ENCODE data around the gene GABRR3.

The GABRR3 gene

DNA sequence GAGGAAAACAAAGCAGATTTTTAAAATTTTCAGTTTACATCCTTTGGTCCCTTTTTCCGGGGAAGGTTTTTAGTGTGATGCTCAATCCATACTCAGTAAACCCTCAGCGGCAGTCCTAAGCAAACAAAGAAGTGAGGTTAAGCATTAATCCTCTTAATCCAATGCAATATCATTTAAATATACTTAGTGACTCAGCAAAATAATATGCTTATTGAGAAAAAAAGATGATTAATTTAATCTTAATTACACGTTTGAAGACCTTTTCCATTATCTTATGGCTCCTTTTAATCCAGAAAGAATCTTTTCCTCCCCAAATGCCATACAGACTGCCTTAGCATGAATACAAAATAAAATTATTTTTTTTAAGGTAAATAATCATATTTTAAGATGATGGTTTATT lies at the start of gene GABRR3:
TSS of gene GABRR3 (minus strand) at position 108 of the 400 bp plus-strand sequence. CDS start 328 bp downstream, outside the sequence.
- in situ Hi-C loops (cut with MboI; ENCODE audit: low sequenced_read_pairs): loop anchor here (25.0 kb wide), 1 partner anchor 777 kb away; no protein-coding TSS in a partner anchor

- in situ Hi-C loops (cut with MboI; ENCODE audit: low sequenced_read_pairs): no loop called here
These were observed 38.4 kb upstream of the GABRR3 start for GRCh38 chr3:98073486-98073885.

DNA sequence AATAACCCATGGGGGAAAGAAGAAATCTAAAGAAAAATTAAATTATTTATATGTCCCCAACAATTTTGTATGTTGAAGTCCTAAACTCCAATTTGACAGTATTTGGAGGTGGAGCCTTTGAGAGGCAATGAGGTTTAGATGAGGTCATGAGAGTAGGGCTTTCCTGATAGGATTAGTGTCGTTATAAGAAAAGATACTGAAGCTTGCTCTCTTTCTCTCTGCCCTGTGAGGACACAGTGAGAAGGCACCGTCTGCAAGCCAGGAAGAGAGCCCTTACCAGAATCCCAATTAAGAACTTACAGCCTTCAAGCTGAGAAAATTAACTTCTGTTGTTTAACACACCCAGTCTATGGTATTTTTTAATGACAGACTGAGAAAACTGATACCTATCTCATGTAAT lies 35.7 kb upstream of the GABRR3 start:
- in situ Hi-C loops (cut with MboI; ENCODE audit: low sequenced_read_pairs): no loop called here

- in situ Hi-C loops (cut with MboI; ENCODE audit: low sequenced_read_pairs): no loop called here
These were observed 33.7 kb upstream of the GABRR3 start for GRCh38 chr3:98068824-98069223.

DNA sequence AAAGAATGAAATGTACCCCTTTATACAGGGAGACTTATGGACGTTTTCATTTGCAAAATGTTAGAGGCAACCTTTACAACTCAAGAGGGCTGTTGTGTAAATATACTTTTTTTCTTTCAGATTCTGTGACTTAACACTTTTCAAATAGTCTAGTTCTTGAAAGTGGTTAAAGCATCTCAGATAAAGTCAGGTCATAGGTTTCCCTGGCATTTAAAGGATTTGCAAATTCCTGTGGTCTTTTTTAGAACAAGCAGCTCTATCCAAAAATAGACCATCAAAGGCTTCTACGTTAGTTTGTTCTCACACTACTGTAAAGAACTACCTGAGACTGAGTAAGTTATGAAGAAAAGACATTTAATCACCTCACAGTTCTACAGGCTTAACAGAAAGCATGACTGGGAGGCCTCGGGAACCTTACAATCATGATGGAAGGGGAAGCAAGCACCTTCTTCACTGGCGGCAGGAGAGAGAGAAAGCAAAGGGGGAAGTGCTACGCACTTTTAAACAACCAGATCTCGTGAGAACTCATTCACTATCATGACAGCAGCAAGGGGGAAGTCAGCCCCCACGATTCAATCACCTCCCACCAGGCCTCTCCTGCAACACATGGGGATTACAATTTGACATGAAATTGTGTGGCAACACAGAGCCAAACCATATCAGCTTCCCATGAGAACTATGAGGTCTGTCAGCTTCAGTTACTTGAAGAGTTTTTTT lies 23.3 kb upstream of the GABRR3 start:
- in situ Hi-C loops (cut with MboI; ENCODE audit: low sequenced_read_pairs): no loop called here

DNA sequence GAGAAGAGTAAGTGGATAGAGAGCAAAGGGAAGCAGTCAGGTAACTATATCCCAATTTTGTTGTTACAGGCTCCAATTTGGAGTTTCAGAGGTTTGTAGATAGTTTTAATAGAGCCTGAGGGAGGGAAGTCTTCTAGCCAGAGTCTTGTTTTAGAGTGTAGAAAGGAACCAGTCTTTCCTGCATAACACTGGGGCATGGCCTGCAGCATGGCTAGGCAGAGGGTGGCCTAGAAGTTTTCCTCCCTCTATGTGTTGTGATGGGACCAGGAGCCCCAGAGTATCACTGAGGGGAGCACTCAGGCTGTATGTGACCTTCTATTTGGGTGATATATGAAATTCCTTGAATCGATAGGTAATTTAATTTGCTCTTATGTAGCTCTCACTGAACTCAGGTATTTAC lies 22.5 kb upstream of the GABRR3 start:
- in situ Hi-C loops (cut with MboI; ENCODE audit: low sequenced_read_pairs): no loop called here

- in situ Hi-C loops (cut with MboI; ENCODE audit: low sequenced_read_pairs): no loop called here
These were observed 20.9 kb upstream of the GABRR3 start for GRCh38 chr3:98056035-98056434.

GRCh38 chr3:98049271-98049670 lies 14.2 kb upstream of the GABRR3 start:
- in situ Hi-C loops (cut with MboI; ENCODE audit: low sequenced_read_pairs): loop anchor here (10.0 to 25.0 kb wide), 2 partner anchors 276 to 763 kb away; no protein-coding TSS in a partner anchor

DNA sequence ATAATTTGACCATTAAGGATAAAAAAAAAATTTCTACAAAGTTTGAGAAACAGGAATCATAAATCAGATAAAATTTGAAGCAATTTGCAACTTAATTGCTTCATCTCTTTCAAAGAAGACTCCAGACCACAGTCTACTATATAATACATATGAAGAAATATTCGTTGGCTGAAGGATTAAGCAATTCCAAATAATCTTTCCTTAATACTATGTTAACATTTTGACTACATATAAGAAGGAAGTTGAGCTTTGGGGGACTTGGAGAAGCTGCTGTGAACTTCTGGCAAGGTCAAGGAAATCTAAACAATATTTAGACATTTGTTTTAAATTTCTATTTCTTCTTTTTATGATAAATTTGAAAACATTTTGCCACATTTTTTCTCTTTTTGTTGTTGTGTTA lies 13.5 kb upstream of the GABRR3 start:
- in situ Hi-C loops (cut with MboI; ENCODE audit: low sequenced_read_pairs): loop anchor here (10.0 to 25.0 kb wide), 2 partner anchors 276 to 764 kb away; no protein-coding TSS in a partner anchor

GRCh38 chr3:98041350-98041749 lies 6.2 kb upstream of the GABRR3 start:
- in situ Hi-C loops (cut with MboI; ENCODE audit: low sequenced_read_pairs): loop anchor here (10.0 to 25.0 kb wide), 2 partner anchors 283 to 771 kb away; no protein-coding TSS in a partner anchor

GRCh38 chr3:98039322-98040024 lies 4.4 kb upstream of the GABRR3 start:
- in situ Hi-C loops (cut with MboI; ENCODE audit: low sequenced_read_pairs): loop anchor here (10.0 to 25.0 kb wide), 2 partner anchors 285 to 773 kb away; no protein-coding TSS in a partner anchor

DNA sequence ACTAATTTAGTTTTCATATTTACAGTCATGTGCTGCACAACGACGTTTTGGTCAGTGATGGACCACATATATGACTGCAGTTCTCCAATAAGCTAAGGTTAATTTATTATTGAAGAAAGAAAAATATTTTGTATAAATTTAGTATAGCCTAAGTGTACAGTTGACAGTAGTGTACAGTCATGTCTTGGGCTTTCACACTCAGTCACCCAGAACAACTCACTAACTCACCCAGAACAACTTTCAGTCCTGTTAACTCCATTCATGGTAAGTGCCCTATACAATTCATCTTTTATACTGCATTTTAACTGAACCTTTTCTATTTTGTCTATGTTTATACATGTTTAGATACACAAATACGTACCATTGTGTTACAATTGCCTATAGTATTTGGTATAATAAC lies 3.8 kb upstream of the GABRR3 start:
- in situ Hi-C loops (cut with MboI; ENCODE audit: low sequenced_read_pairs): loop anchor here (25.0 kb wide), 1 partner anchor 773 kb away; no protein-coding TSS in a partner anchor

- in situ Hi-C loops (cut with MboI; ENCODE audit: low sequenced_read_pairs): loop anchor here (25.0 kb wide), 1 partner anchor 774 kb away; no protein-coding TSS in a partner anchor
These were observed 3.2 kb upstream of the GABRR3 start for GRCh38 chr3:98038286-98038685.

- in situ Hi-C loops (cut with MboI; ENCODE audit: low sequenced_read_pairs): loop anchor here (25.0 kb wide), 1 partner anchor 778 kb away; no protein-coding TSS in a partner anchor
These were observed 629 bp downstream of the GABRR3 start for GRCh38 chr3:98034486-98034885.

GRCh38 chr3:98034036-98034435 lies 1.1 kb downstream of the GABRR3 start:
- in situ Hi-C loops (cut with MboI; ENCODE audit: low sequenced_read_pairs): loop anchor here (25.0 kb wide), 1 partner anchor 778 kb away; no protein-coding TSS in a partner anchor

GRCh38 chr3:98032904-98033303 lies 2.2 kb downstream of the GABRR3 start:
- in situ Hi-C loops (cut with MboI; ENCODE audit: low sequenced_read_pairs): loop anchor here (25.0 kb wide), 1 partner anchor 779 kb away; no protein-coding TSS in a partner anchor

DNA sequence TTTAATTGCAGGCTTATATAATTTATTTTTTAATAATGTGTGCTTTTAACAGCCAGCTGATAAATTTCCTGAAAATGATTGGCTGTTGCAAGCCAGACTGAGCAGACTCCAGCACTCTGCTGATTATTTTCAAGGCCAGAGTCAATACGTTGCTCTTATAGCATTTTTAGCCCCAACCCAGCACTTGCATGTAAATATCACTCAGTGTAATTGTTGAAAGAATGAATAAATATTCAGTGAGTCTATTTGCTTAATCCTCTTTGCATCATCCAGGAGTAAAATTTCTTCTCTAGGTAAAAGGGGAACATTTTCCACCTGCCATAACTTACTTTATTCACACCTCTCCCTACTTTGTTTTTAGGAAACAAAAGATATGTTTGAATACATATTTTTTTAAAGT lies 2.9 kb downstream of the GABRR3 start:
- in situ Hi-C loops (cut with MboI; ENCODE audit: low sequenced_read_pairs): loop anchor here (25.0 kb wide), 1 partner anchor 780 kb away; no protein-coding TSS in a partner anchor

DNA sequence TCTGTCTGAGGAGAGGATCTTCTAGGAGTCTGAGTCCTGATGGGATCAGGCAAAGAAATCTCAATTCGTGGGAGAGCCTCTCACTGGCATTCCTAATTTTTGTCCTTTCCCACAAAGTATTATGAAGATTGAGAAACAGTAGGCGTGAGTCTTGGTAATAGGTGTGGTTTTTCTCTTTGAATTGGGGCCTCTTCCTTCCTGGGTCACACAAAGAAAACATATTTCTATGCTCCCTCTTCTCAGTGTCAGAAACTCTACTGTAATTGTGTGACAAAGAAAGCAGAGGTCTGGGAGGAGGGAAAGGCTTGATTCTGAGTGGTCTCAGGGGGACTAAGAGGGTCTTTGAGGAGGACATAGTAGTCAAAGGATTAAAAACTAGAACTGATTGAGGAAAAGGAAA lies 6.0 kb downstream of the GABRR3 start:
- in situ Hi-C loops (cut with MboI; ENCODE audit: low sequenced_read_pairs): loop anchor here (10.0 to 25.0 kb wide), 2 partner anchors 234 to 783 kb away; no protein-coding TSS in a partner anchor

DNA sequence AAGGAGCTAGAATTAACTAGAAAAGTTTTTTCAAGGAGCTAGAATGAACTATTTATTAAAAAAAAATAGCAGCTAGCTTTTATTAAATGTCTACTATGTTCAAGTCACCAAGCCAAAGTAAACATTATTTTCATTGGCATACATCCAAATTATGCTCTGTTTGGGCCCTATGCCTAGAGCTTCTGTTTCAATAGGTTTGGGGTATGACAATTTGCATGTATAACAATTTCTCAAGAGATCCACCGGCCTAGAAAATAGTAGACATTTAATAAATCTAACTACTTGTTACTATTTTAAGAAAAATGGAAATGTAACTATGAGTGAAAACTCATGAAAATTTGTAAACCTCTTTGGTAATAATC lies 8.0 kb downstream of the GABRR3 start:
- in situ Hi-C loops (cut with MboI; ENCODE audit: low sequenced_read_pairs): loop anchor here (10.0 to 25.0 kb wide), 2 partner anchors 232 to 785 kb away; no protein-coding TSS in a partner anchor

- in situ Hi-C loops (cut with MboI; ENCODE audit: low sequenced_read_pairs): loop anchor here (10.0 to 25.0 kb wide), 2 partner anchors 232 to 786 kb away; no protein-coding TSS in a partner anchor
These were observed 8.6 kb downstream of the GABRR3 start for GRCh38 chr3:98026425-98027084.

Data from HL-60/S4 treated with retinoic acid at 250 ng/mL for 4 days and 3 days (cell line).